ENCODE measurements around the gene BCL2L1. TPM values are rescaled to one million over a fixed set of nuclear protein-coding genes. Genes with fewer than 3 reads are reported as not detected.
"Not testable (repeated sequence)": the region's sequence is repeated elsewhere in the genome, so short reads cannot be mapped to it uniquely, and the experiment has no call there.

BCL2L1 gene
- total RNA-seq, 1 experiment from 2014 or later, result 81.5 TPM

DNA sequence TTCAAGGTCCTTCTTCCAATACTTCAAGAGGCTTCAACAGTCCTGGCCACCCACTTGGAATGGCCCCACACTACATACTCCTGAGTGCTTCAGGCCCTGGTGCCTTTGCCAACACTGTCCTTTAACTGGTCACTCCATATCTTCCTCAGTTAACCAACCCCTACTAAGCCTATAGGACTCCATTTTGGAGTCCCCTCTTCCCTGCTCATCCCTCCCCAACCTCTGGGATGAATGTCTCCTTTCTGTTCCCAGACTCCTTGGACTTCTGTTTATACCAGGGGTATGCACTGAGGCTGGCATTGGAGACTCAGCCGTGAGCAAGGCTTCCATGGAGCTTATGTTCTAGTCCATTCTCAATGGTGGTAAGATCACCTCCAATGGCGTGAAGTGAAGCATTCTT lies 51.3 kb downstream of the BCL2L1 start:
- DNase-seq (ENCODE audit: low read depth, low spot score), result no peak
- in situ Hi-C loops (cut with HindIII; ENCODE audit: low pct_unique_long_range_greater_than_20kb, low sequenced_read_pairs), result no loop called here

DNA sequence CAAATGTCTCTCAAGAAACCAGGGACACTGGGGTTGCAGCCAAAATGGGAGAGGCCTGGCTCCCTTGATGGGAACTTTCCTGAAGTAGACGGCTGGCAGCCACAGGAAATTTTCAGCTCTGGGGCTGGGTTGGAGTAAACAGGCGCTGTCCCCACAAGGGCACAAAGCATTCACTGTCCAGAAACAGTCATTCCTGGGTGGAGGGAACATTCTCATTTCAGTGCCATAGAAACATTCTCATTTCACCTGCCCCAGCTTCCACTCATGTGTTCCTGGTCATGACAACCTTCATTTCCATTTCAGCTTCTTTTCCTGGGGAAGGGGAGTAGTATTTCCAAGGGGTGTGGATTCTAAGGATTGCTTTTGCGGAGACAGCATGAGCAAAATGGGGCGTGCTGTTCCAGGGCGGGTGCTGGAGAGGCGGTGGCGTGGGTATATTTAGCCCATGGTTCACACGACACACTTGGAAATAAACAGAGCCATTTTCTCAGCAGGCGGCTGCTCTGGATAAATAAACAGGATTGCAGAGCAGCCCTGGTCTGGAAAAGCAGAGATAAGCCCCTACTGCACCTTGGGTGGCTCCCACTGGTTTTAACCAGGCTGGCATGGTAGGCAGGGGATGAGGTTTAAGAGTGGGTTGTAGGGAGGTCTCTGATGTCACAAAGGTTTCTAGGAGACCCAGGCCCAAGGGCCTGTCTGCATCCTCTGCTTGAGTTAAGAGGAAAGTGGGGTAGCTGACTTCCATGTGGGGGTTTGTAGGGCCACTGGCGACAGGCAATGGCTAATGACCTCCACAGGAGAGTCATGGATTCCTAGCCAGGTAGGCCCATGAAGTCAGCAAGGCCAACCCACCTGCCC lies 52.1 kb downstream of the BCL2L1 start:
- in situ Hi-C loops (cut with HindIII; ENCODE audit: low pct_unique_long_range_greater_than_20kb, low sequenced_read_pairs), result no loop called here
- no peak for DNase-seq (ENCODE audit: low read depth, low spot score)

DNA sequence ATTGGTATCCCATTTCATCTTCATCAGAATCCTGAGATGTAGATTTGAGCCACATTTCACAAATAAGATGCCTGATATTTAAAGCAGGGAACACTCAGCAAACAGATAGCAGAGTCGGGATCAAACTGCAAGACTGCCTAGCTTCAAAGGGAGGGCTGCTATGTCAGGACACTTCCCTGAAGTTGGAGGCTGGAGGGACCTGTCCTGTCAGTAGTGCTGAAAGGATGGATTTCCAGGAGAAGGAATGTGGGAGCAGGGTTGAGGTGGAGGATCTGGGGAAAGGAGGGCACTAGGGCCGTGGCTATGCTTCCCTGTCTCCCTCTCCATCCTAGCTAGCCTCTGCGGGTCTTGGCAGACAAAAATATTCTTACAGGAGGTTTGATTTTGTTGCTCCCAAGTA lies 52.8 kb downstream of the BCL2L1 start:
- no peak for DNase-seq (ENCODE audit: low read depth, low spot score)
- in situ Hi-C loops (cut with HindIII; ENCODE audit: low pct_unique_long_range_greater_than_20kb, low sequenced_read_pairs), result no loop called here

DNA sequence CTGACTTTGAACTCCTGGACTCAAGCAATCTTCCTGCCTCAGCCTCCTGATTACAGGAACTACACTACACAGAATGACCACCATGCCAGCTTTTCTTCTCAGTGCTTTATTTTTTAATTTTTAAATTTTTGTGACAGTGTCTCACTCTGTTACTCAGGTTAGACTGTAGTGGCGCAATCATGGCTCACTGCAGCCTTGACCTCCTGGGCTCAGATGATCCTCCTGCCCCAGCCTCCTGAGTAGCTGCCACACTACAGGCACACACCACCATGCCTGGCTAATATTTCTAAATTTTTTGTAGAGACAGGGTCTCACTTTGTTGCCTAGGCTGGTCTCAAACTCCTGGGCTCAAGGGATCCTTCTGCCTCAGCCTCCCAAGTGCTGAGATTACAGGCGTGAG lies 53.7 kb downstream of the BCL2L1 start:
- in situ Hi-C loops (cut with HindIII; ENCODE audit: low pct_unique_long_range_greater_than_20kb, low sequenced_read_pairs); DNase-seq (ENCODE audit: low read depth, low spot score): not testable (repeated sequence)

DNA sequence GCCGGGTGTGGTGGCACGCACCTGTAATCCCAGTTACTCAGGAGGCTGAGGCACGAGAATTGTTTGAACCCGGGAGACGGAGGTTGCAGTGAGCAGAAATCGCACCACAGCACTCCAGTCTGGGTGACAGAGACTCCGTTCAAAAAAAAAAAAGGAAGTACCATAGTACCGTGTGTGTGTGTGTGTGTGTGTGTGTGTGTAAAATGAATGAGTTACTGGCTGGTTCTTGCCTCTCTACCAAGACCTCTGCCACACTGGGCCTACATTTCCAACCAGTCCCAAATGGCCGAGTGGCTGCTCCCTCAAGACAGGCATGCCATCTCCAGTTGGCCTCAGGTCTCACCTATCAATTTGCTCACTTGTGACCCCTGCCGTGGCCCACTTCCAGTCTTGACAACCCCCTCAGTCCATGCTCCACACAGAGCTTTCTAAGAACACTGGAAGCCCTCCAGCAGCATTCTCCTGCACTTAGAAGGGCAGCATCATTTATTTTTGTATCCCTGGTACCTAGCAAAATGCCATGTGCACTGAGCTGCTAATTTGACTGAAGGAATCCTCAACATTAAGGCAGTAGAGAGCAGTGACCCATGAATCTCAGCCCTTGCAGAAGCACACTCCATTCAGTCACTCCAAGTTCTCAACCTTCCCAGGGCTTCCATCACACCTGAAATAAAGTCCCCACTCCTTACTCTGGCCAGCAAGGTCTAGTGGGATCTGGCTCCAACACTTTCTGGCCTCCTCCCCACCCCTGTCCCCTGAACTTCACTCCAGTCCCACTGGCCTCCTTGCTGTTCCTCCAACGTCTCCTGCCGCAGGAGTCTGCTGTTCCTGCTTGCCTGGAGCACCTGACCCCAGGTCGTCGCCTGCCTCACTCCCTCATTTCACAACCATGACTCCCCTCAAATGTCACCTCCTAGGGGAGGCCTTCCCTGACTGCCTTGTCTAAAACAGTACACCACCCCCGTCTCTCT lies 55.1 kb downstream of the BCL2L1 start:
- DNase-seq (ENCODE audit: low read depth, low spot score), result no peak
- in situ Hi-C loops (cut with HindIII; ENCODE audit: low pct_unique_long_range_greater_than_20kb, low sequenced_read_pairs), result no loop called here

DNA sequence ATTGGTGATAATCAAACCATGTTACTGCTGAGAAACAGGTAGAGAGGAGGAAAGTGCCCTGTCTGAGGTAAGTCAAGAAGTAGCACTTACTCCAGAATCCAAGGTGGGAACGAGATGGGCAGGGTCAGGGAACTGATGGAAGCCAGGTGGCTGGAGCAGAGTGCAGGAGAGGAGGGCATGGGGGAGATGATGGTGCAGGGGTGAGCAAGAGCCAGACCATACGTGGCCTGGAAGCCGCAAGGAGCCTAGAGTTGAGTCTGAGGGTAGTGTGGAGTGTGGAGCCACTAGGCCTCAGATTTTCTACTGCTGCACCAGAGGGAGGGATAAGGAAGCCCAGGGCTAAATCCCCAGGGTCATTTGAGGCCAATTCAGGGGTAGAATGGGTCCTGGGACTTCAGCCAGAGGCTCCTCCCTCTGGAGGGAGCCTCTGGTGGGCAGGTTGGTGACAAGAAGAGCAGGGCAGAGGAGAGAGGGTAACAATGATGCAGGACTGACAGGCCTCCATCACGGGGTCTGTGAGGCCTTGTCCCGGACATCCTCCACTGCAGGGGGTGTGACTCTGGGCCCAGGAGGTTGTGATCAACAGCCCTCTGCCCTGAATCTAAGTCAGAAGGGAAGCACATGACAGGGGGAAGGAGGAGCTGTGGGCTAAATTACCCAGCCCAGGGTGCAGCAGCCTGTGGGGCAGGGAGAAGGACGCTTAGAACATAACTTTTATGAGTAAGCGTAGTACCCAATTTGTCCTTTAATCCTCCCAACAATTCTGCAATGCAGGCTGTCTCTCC lies 56.2 kb downstream of the BCL2L1 start:
- in situ Hi-C loops (cut with HindIII; ENCODE audit: low pct_unique_long_range_greater_than_20kb, low sequenced_read_pairs), result no loop called here
- peak; percentile 99 for DNase-seq (ENCODE audit: low read depth, low spot score)

DNA sequence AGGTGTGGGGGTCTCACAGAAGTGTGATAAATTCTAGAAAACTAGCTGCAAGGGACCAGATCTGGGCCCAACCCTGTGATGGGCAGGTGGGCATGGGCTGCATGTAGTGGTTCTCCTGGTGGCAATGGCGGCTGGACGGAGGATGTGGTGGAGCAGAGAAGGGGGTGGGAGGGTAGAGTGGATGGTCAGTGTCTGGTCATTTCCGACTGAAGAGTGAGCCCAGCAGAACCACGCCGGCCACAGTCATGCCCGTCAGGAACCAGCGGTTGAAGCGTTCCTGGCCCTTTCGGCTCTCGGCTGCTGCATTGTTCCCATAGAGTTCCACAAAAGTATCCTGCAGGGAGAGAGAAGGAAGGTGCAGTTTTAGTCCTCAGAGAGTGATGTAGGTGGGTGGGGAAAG lies 56.9 kb downstream of the BCL2L1 start:
- in situ Hi-C loops (cut with HindIII; ENCODE audit: low pct_unique_long_range_greater_than_20kb, low sequenced_read_pairs), result no loop called here
- DNase-seq (ENCODE audit: low read depth, low spot score), result no peak

DNA sequence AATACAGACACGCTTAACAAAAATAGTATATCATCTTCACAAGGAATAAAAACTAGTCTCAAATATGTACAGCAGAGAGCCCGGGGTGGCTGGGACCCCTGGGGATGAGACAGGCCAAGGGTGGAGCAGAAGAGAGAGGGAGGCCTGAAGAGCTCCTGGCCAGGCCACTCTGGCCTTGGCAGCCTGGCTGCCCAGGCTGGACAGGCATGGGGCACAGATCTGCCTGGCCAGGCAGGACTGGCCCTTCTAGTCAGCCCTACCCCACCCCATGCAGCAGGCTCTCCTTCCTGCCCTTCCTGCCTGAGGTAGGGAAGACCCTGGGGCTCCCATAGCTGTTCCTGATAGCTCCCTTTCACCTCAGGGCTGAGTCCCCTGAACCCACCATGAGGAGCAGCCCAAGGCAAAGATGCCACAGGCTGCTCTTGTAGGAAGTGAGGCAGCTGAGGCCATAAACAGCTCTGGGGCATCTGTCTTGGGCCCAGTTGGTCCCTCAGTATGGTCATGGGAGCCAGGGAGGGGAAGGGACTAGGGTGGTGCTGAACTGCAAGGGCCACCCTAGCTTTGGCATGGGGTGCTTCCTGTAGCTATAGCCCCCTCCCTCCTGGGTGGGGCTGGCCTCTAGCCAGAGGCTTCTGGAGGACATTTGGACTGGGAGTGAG lies 57.8 kb downstream of the BCL2L1 start:
- in situ Hi-C loops (cut with HindIII; ENCODE audit: low pct_unique_long_range_greater_than_20kb, low sequenced_read_pairs), result no loop called here
- DNase-seq (ENCODE audit: low read depth, low spot score), result no peak

DNA sequence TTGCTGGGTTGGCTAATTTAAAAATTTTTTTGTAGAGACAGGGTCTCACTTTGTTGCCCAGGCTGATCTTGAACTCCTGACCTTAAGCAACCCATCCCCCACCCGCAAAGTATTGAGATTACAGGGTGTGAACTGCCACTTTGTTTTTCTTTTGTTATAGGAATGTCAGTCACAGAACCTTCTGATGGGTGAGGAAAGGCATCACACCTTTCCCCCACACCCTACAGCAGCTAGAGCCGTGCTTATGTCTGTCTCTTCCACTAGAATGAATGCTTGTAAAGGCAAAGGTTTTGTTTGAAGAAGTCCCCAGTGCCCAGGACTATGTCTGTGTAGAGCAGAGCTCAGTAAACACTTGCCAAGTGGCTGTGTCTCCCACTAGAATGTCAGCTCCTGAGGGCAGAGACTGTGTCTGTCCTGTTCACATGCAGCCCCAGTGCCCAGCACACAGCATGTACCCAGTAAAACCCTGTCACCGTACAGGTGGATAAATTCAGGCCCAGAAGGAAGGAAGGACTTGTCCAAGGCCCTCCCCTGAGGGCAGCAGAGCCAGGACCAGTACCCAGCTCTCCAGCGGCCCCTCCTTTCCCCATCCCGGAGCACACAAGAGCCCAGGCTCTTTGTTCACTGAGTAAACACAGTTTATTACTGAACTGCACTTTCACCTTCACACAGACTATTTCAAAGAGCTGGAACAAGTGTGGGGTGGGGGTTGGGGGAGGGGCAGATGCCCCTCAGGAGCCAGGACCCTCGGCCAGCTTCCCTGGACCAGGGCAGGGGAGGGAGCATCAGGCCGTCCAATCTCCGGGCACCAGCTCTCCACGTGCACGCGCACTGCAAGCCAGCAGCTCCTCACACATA lies 58.6 kb downstream of the BCL2L1 start:
- DNase-seq (ENCODE audit: low read depth, low spot score), result no peak
- in situ Hi-C loops (cut with HindIII; ENCODE audit: low pct_unique_long_range_greater_than_20kb, low sequenced_read_pairs), result no loop called here

DNA sequence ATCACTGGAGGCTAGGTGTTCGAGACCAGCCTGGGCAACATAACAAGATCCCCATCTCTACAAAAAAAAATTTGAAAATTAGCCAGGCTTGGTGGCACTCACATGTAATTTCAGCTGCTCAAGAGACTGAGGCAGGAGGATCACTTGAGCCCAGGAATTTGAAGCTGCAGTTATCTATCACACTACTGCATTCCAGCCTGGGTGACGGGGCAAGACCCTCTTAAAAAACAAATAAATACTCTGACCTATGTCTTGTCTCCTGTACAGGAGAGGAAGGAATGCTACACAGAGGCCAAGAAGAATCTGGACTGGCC lies 59.2 kb downstream of the BCL2L1 start:
- DNase-seq (ENCODE audit: low read depth, low spot score), result no peak
- in situ Hi-C loops (cut with HindIII; ENCODE audit: low pct_unique_long_range_greater_than_20kb, low sequenced_read_pairs), result no loop called here

DNA sequence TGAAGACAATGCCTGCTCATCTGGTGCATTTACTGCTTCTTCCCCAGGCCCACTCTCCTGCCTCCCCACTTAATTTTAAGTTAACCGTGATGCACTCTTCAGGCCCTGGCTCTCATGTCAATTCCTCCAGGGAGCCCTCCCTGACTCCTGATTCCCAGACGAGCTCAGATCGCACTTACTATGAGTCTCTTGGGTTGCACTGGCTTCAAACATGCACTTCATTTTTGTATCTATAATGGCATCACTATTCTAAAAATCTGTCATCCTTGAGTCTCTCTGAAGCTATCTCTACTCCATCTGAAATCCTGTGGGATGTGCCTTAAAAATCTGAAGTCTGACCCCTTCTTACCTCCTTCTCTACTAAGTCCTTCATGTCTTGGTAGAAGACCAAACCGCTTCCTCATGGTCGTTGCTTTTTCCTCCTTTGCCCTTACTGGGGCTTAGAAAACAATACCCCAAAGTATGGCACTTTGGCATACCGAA lies 60.3 kb downstream of the BCL2L1 start:
- in situ Hi-C loops (cut with HindIII; ENCODE audit: low pct_unique_long_range_greater_than_20kb, low sequenced_read_pairs), result no loop called here
- DNase-seq (ENCODE audit: low read depth, low spot score), result no peak

DNA sequence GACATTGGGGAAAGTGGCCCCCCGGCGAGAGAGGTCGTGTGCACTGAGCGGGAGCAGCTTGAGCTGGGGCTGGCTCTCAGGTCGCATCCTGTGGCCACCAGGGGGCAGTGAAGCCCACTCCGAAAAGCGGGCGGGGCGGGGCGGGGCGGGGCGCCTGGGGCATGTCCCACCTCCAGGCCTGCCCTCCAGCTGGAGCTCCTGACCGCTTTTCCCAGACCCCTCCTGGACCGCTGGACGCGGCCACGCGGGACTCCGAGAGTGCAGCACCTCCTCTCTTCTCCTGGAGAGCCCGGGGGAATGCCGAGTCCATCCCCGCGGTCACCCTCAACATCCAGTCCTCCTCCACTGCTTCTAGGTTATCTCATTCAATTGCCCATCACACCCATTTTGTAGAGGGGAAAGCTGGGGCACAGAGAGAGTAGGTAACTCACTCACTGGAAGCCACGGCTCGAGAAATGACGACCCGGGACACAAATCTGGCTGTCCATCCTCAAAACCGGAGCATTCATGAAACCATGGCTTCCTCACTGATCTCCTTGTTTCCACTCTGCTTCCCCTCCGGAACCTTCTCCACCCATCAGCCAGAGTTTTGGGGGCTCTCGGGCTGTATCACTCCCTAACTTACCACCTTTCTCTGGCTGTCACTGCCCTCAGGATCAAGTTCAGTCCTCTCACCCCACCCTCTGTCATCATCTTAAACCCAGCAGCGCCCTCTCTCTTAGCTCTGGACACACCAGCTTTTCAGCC lies 60.9 kb downstream of the BCL2L1 start:
- in situ Hi-C loops (cut with HindIII; ENCODE audit: low pct_unique_long_range_greater_than_20kb, low sequenced_read_pairs), result no loop called here
- peak; percentile 77 for DNase-seq (ENCODE audit: low read depth, low spot score)

DNA sequence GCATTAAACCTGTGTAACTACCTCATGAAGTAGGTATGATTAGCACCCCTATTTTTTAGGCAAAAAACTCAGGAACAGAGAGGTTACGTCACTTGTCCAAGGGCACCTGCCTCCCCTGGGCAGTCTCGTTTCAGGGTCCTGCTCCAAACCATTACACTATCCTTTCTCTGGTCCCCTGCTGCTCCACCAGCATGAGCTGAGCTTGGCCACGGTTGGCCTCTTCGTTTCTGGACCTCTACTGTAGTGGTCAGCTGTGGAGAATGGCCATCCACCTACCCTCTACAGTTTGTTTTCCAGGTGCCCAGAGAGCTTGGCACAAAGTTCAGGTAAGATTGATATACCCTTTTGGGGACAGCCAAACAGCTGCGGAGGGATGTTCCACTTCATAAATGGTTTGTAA lies 68.1 kb downstream of the BCL2L1 start:
- DNase-seq (ENCODE audit: low read depth, low spot score), result no peak
- in situ Hi-C loops (cut with HindIII; ENCODE audit: low pct_unique_long_range_greater_than_20kb, low sequenced_read_pairs), result no loop called here

DNA sequence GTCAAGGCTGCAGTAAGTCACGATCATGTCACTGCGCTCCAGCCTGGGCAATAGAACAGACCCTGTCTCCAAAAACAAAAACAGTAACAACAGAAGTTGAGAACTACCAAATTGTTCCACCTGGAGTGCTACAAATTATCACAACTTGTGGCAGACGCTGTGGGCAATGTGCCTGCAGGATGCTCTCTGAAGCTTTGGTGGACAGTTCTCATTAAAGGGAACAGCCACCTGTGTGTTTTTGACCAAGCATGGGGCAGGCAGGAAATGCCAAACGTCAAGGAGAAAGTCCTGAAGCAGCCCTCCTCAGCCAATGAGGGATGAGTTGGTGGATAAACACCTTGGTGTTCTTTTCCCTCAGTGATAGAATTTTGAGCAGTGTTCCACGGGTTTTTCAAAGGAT lies 69.1 kb downstream of the BCL2L1 start:
- in situ Hi-C loops (cut with HindIII; ENCODE audit: low pct_unique_long_range_greater_than_20kb, low sequenced_read_pairs), result no loop called here
- DNase-seq (ENCODE audit: low read depth, low spot score), result no peak

DNA sequence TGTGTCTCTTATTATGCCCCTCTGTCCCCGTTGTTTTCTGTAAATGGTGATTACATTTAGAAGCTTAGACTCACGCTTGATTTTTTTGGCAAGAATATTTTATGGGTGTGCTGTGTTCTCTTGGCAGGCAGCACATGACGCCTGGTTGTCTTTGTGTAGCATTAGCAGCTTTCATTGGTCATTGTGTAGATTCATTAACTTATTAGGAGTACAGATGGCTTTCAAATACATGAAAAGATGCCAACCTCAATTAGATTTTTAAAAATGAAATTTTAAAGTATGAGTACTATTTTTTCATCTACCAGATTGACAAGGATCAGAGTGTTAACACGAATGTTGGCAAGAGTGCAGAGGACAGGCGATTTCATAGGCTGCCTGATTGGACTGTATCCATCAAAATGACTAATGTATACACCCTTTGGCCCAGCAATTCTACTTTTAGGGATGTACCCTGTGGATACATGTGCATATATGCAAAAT lies 69.7 kb downstream of the BCL2L1 start:
- in situ Hi-C loops (cut with HindIII; ENCODE audit: low pct_unique_long_range_greater_than_20kb, low sequenced_read_pairs), result no loop called here

DNA sequence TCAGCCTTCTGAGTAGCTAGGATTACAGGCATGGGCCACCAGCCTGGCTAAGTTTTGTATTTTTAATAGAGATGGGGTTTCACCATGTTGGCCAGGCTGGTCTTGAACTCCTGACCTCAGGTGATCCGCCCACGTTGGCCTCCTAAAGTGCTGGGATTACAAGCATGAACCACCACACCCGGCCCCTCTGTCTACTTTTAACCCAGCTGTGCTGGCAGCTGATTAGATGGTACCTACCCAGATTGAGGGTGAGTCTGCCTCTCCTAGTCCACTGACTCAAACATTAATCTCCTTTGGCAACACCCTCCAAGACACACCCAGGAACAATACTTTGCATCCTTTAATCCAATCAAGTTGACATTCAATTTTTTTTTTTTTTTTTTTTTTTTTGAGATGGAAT lies 74.6 kb downstream of the BCL2L1 start:
- in situ Hi-C loops (cut with HindIII; ENCODE audit: low pct_unique_long_range_greater_than_20kb, low sequenced_read_pairs); DNase-seq (ENCODE audit: low read depth, low spot score): not testable (repeated sequence)

More for the DNA sequence above, 69.7 kb downstream of the BCL2L1 start:
- DNase-seq (ENCODE audit: low read depth, low spot score), result no peak

Measured in SK-MEL-5 (cell line).